ENCODE results near the gene CELF3.

- TF ChIP-seq CTCF (IDR thresholded peaks at IDR 0.05; ENCODE audit: poor library complexity, severe bottlenecking): no peak
- no peak for TF ChIP-seq POLR2AphosphoS5 (IDR thresholded peaks at IDR 0.05)
- TF ChIP-seq RAD21 (conservative IDR thresholded peaks at IDR 0.05): no peak
- no peak for TF ChIP-seq EZH2 (IDR thresholded peaks at IDR 0.05; ENCODE audit: borderline replicate concordance, insufficient read depth, low read length, poor library complexity, severe bottlenecking)
- no peak for TF ChIP-seq SMC3 (conservative IDR thresholded peaks at IDR 0.05; ENCODE audit: poor library complexity)
- no peak for TF ChIP-seq TAF1 (IDR thresholded peaks at IDR 0.05; ENCODE audit: low read depth)
- TF ChIP-seq EP300 (conservative IDR thresholded peaks at IDR 0.05; ENCODE audit: poor library complexity, severe bottlenecking): no peak
- TF ChIP-seq MXI1 (conservative IDR thresholded peaks at IDR 0.05; ENCODE audit: poor library complexity, severe bottlenecking): no peak
- TF ChIP-seq REST (IDR thresholded peaks at IDR 0.05; ENCODE audit: borderline replicate concordance): no peak
Measured at GRCh38 chr1:151737026-151737425, 20.4 kb upstream of the CELF3 start.
